Left lung (tissue), 10 donors: ENCODE measurements around the gene KCNJ12. TPM values are rescaled to one million over a fixed set of nuclear protein-coding genes. Genes with fewer than 3 reads are reported as not detected.

Source experiments
- ATAC-seq: fragments of 200-7000 bp; cut with Tn5 transposase; one replicate; pipeline ENCODE4 v1.9.1; 2020; ENCODE audit warnings: moderate library complexity
- DNase-seq, 4 donors: peaks; one replicate each; pipeline ENCODE4 v3.0.0-alpha.2; 2013 to 2020
- H3K27ac ChIP-seq, 2 donors: fragments of 200-600 bp; sonication (generic) in 1 of 2; one replicate each; pipeline versions ENCODE4 v1.5.0 to v1.8.0; 2020 to 2021
- H3K27me3 ChIP-seq, 2 donors: fragments of 200-600 bp; sonication (generic) in 1 of 2; one replicate each; pipeline versions ENCODE4 v1.5.0 to v1.8.0; 2020 to 2021
- H3K36me3 ChIP-seq, 2 donors: fragments of 200-600 bp; sonication (generic) in 1 of 2; one replicate each; pipeline versions ENCODE4 v1.5.0 to v1.8.0; 2020 to 2021
- H3K4me1 ChIP-seq, 2 donors: fragments of 200-600 bp; one replicate each; pipeline ENCODE4 v1.8.0; 2021
- H3K4me3 ChIP-seq, 2 donors: fragments of 200-600 bp; sonication (generic) in 1 of 2; one replicate each; pipeline versions ENCODE4 v1.5.0 to v1.8.0; 2020 to 2021; ENCODE audit warnings: mild to moderate bottlenecking in 1 of 2
- H3K9me3 ChIP-seq, 2 donors: fragments of 200-600 bp; sonication (generic) in 1 of 2; one replicate each; pipeline versions ENCODE4 v1.5.0 to v1.8.0; 2020 to 2021
- CTCF ChIP-seq, 2 donors: fragments of 200-600 bp; sonication (generic) in 1 of 2; IDR thresholded peaks; one replicate each; pipeline versions ENCODE4 v1.5.0 to v1.8.0; 2021; ENCODE audit warnings: antibody characterized with exemption in 2 of 2
- intact Hi-C, 2 donors: fragments of 100-400 bp; cut with DNase I; formaldehyde crosslinking; loops; one replicate each; pipeline versions ENCODE4 v1.11.2 to v1.14.2; 2022
- polyA plus RNA-seq, 6 donors: library from polyadenylated mRNA; unstranded; fragments of 120-200 nt; gene quantifications; one replicate each; pipeline ENCODE4 v1.2.1, GENCODE V29; 2013; ENCODE audit not compliant: insufficient read length in 6 of 6
- total RNA-seq, 2 donors: library from RNA; stranded (reverse); fragmentation: NEBNext Ultra II Directional; extraction: Animal tissue kit (Norgen Biotek cat#: 25700); gene quantifications; one replicate each; pipeline ENCODE4 v1.2.1, GENCODE V29; 2021
- donor health status: DM: no; HTN: yes; CAD: no.
- donor health status: DM: no; HTN: no; CAD: no.

KCNJ12 gene
- total and polyA plus RNA-seq, 8 donors: 3.0 to 5.7 (median 3.7) TPM

DNA sequence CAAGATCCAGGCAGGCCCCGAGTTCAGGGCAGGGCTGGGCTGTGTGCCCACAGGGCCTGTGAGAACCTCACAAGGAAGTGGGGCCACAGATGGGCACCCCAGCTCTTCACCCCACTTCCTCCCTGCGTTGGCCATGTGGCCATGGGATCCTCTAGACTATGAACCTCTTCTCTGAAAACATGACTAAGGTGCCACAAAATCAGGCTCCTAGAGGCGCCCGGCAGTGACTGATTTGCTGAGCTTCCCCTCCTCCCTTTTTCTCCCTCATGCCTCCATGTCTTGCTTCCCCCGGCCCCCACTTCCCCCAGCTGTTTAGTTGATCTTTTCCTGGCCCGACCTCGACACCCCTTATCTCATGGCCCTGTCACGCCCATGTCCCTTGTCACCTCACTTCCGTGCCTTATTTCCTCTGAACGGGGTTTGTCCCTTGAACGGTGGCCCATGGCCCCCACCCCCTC lies 87.1 kb downstream of the KCNJ12 start:
- intact Hi-C loops: no loop called here
- no peak overlapping the region for H3K4me3 ChIP-seq
- ATAC-seq: no peak
- H3K4me1 ChIP-seq: peaks cover 0 to 5% of the 10 kb centered on the region in 2 donors
- H3K27ac ChIP-seq: no peak overlapping the region
- no peaks in the 10 kb centered on the region for H3K9me3 ChIP-seq
- H3K27me3 ChIP-seq: peaks cover 6 to 23% of the 10 kb centered on the region in 2 donors
- H3K36me3 ChIP-seq: no peaks in the 10 kb centered on the region
- TF ChIP-seq CTCF (IDR thresholded peaks at IDR 0.05): no peak
- DNase-seq: no peak

DNA sequence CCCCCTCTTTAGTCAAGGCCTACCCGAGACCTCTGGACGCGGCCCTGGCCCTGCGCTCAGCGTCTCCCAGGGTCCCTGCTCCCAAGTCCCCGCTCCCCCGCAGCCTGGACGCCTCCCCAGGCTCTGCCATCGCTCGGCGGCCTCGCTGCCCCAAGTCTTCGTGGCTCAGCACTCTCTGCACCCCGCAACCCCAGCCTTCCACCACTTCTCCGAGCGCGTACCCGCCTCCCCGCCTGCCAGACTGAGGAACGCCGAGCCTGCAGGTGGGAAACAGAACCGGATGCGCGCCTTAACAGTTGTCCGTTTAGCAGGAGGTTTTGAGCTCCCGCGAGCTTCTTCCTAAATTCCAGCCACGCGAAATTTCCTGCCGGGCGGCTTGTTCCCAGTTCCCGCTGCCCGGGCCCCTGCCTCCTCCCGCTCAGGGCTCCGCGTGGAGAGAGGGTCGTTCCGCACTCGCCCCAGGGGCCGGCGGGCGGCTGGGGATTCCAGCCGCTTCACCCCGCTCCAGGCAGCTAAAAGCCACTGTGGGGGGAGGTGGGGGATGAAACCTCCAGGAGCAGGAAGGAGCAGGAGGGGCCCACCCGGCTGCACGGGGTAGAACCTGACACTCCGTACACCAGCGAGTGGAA lies 87.7 kb downstream of the KCNJ12 start:
- Histone ChIP-seq H3K4me3 (no peak overlapping the region), H3K9me3 (no peaks in the 10 kb centered on the region), H3K27ac (no peak overlapping the region), H3K27me3 (peaks cover 6 to 23% of the 10 kb centered on the region in 2 donors), H3K36me3 (no peaks in the 10 kb centered on the region), H3K4me1 (peaks cover 0 to 5% of the 10 kb centered on the region in 2 donors)
- intact Hi-C loops: no loop called here
- no peak for TF ChIP-seq CTCF (IDR thresholded peaks at IDR 0.05)
- no peak for DNase-seq
- ATAC-seq: no peak

- peaks cover 0 to 5% of the 10 kb centered on the region in 2 donors for H3K4me1 ChIP-seq
- ATAC-seq (no peak), DNase-seq (no peak)
- no peaks in the 10 kb centered on the region for H3K36me3 ChIP-seq
- intact Hi-C loops: no loop called here
- no peak overlapping the region for H3K27ac ChIP-seq
- peaks cover 6 to 23% of the 10 kb centered on the region in 2 donors for H3K27me3 ChIP-seq
- no peak overlapping the region for H3K4me3 ChIP-seq
- no peak for TF ChIP-seq CTCF (IDR thresholded peaks at IDR 0.05)
- no peaks in the 10 kb centered on the region for H3K9me3 ChIP-seq
Observed at GRCh38 chr17:21464611-21465021, 88.5 kb downstream of the KCNJ12 start.

GRCh38 chr17:21466550-21466949 lies 90.4 kb downstream of the KCNJ12 start:
- Histone ChIP-seq H3K27me3 (peaks cover 6 to 23% of the 10 kb centered on the region in 2 donors), H3K27ac (no peak overlapping the region), H3K4me1 (peaks cover 0 to 5% of the 10 kb centered on the region in 2 donors), H3K36me3 (no peaks in the 10 kb centered on the region), H3K4me3 (no peak overlapping the region), H3K9me3 (no peaks in the 10 kb centered on the region)
- no peak for ATAC-seq
- intact Hi-C loops: no loop called here
- no peak for DNase-seq
- no peak for TF ChIP-seq CTCF (IDR thresholded peaks at IDR 0.05)

GRCh38 chr17:21467196-21467595 lies 91.0 kb downstream of the KCNJ12 start:
- intact Hi-C loops: no loop called here
- H3K27me3 ChIP-seq: peaks cover 6 to 23% of the 10 kb centered on the region in 2 donors
- no peak for DNase-seq

More at GRCh38 chr17:21467196-21467595, 91.0 kb downstream of the KCNJ12 start:
- no peak for ATAC-seq
- Histone ChIP-seq H3K4me1 (peaks cover 0 to 5% of the 10 kb centered on the region in 2 donors), H3K9me3 (no peaks in the 10 kb centered on the region), H3K4me3 (no peak overlapping the region), H3K27ac (no peak overlapping the region), H3K36me3 (no peaks in the 10 kb centered on the region)
- TF ChIP-seq CTCF (IDR thresholded peaks at IDR 0.05): no peak
